ENCODE data around the gene KCNV2.
A peak's percentile ranks its signal among the peaks of the same experiment; 100 is the strongest.

The KCNV2 gene

DNA sequence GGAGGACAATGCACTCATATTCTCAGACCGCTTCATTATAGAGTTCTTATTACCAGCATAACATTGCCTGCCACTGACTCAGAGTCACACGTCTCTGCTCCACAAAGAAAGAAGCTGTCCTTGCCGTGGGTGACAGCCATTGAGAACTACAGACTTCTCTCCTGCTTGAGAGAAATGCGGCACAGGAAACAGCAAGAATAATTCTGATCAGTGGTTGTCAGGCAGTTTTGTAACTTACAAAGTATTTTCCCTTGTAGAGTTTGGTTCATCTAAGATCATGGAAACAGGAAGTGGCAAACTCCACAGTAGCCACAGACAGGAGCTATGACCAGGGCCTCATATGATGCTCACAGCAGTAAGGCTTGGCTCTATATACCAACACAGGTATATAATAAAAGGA, 47.0 kb downstream of the KCNV2 start:
- DNase-seq: peak; percentile 27 to 66
- Histone ChIP-seq H3K36me3 (ENCODE audit: control insufficient read depth in 1 of 2, insufficient read depth in 2 of 2, low read length in 2 of 2) (no peaks in the 10 kb centered on the region), H2AK5ac (ENCODE audit: low read length) (peak overlapping the region; percentile 9), H3K4me2 (ENCODE audit: low read length) (no peak overlapping the region), H3K4me1 (ENCODE audit: control insufficient read depth in 1 of 2, insufficient read depth in 2 of 2, low read length in 2 of 2) (peaks cover 5 to 14% of the 10 kb centered on the region in 2 experiments), H3K4ac (ENCODE audit: low read depth, low read length) (no peak overlapping the region), H4K8ac (ENCODE audit: low read depth, low read length) (no peak overlapping the region), H4K91ac (ENCODE audit: low read depth, low read length) (peak overlapping the region; percentile 32), H3K9me3 (ENCODE audit: insufficient read depth, low read depth, low read length) (no peaks in the 10 kb centered on the region), H3K23ac (ENCODE audit: low read length) (no peak overlapping the region), H2AFZ (ENCODE audit: insufficient read depth, low read length, poor library complexity) (no peak overlapping the region), H3K79me2 (ENCODE audit: control insufficient read depth, insufficient read depth, low read length, poor library complexity) (no peaks in the 10 kb centered on the region), H3K9ac (ENCODE audit: low read length) (no peak overlapping the region), H2BK5ac (ENCODE audit: low read depth, low read length, poor library complexity) (peak overlapping the region; percentile 9), H3K14ac (ENCODE audit: low read length) (no peak overlapping the region), H2BK12ac (ENCODE audit: low read length) (peak overlapping the region; percentile 54), H2BK120ac (ENCODE audit: insufficient read depth, low read length, poor library complexity) (no peak overlapping the region), H3K27me3 (ENCODE audit: insufficient read depth, low read length) (no peaks in the 10 kb centered on the region), H4K12ac (ENCODE audit: low read depth, low read length) (no peak overlapping the region), H3K4me3 (ENCODE audit: low read depth, low read length) (no peak overlapping the region), H3K27ac (ENCODE audit: low read depth, low read length) (no peak overlapping the region), H3K18ac (ENCODE audit: low read length) (no peak overlapping the region), H3K79me1 (ENCODE audit: low read length) (peaks cover 9% of the 10 kb centered on the region)
- no CpG with 5 or more reads among the region's 4 CpGs for WGBS (ENCODE audit: extremely low coverage, insufficient coverage, insufficient read length)

DNA sequence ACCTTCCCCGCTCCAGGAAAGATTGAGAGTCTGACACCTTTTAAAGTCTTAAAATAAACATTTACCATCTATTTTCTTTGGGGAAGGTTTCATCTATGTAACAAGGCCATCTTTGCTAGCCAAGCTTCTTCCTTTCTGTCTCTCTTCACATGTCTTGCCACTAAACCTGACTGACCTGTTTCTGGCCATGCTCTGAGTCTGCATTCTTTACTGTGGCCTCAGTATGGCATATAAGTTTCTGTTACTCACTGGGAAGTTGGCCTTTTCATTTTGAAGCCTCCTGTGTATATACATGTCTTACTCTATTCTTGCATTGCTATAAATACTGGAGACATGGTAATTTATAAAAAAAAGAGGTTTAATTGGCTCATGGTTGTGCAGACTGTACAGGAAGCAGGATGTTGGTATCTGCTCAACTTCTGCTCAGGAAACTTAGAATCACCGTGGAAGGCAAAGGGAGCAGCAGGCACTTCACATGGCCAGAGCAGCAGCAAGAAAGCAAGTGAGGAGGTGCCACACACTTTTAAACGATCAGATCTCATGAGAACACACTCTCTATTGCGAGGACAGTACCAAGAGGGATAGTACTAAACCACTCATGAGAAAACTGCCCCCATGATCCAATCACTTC, 48.1 kb downstream of the KCNV2 start:
- Histone ChIP-seq H3K4me3 (ENCODE audit: low read depth, low read length) (no peak overlapping the region), H3K27ac (ENCODE audit: low read depth, low read length) (peak overlapping the region; percentile 69)
- whole genome bisulfite sequencing (ENCODE audit: extremely low coverage, insufficient coverage, insufficient read length): no CpG with 5 or more reads among the region's 4 CpGs

DNA sequence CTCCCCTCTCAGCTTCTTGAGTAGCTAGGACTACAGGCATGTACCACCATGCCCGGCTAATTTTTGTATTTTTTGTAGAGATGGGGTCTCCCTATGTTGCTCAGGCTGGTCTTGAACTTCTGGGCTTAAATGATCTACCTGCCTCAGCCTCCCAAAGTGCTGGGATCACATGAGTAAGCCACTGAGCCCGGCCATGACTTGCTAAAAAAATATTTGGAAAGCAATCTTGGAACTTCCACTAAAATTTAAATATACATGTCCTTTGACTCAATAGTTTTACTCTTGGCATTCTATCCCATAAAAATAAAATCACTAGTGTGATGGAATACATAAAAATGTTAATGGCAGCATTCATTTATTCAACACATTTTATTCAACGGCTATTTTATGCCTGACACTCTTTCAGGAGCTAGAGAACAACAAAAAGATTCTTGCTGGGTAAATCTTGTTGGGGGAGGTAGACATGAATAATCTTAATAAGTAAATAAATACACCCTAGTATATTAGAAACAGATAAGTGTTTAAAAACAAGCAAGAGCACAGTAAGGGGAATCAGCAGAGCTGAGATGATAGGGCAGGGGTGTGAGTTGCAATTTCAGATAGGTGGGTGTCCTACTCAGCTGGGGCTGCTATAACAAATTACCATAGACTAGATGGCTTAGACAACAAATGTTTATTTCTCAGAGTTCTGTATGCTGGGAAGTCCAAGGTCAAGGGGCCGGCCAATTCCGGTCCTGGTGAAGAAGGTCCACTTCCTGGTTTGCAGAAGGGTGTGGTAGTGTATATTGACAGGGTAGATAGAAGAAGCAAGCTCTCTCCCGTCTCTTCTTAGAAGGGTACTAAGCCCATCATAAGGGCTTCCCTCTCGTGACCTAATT, 50.7 kb downstream of the KCNV2 start:
- H3K27me3 ChIP-seq (ENCODE audit: insufficient read depth, low read length): no peaks in the 10 kb centered on the region
- H2BK120ac ChIP-seq (ENCODE audit: insufficient read depth, low read length, poor library complexity): no peak overlapping the region
- H4K12ac ChIP-seq (ENCODE audit: low read depth, low read length): no peak overlapping the region
- H3K4me1 ChIP-seq (ENCODE audit: control insufficient read depth in 1 of 2, insufficient read depth in 2 of 2, low read length in 2 of 2): peaks cover 5 to 19% of the 10 kb centered on the region in 2 experiments
- no peaks in the 10 kb centered on the region for H3K9me3 ChIP-seq (ENCODE audit: insufficient read depth, low read depth, low read length)
- peaks cover 0 to 5% of the 10 kb centered on the region in 2 experiments for H3K36me3 ChIP-seq (ENCODE audit: control insufficient read depth in 1 of 2, insufficient read depth in 2 of 2, low read length in 2 of 2)
- H3K79me1 ChIP-seq (ENCODE audit: low read length): peaks cover 8% of the 10 kb centered on the region
- no peak overlapping the region for H2AFZ ChIP-seq (ENCODE audit: insufficient read depth, low read length, poor library complexity)
- H3K9ac ChIP-seq (ENCODE audit: low read length): no peak overlapping the region
- H3K79me2 ChIP-seq (ENCODE audit: control insufficient read depth, insufficient read depth, low read length, poor library complexity): no peaks in the 10 kb centered on the region
- H2BK12ac ChIP-seq (ENCODE audit: low read length): no peak overlapping the region
- H2AK5ac ChIP-seq (ENCODE audit: low read length): no peak overlapping the region
- no peak overlapping the region for H4K91ac ChIP-seq (ENCODE audit: low read depth, low read length)
- no peak overlapping the region for H3K4ac ChIP-seq (ENCODE audit: low read depth, low read length)
- WGBS (ENCODE audit: extremely low coverage, insufficient coverage, insufficient read length): no CpG with 5 or more reads among the region's 7 CpGs
- no peak overlapping the region for H3K14ac ChIP-seq (ENCODE audit: low read length)
- DNase-seq: peak in 1 of 2 donors; percentile 14
- no peak overlapping the region for H3K27ac ChIP-seq (ENCODE audit: low read depth, low read length)
- no peak overlapping the region for H3K18ac ChIP-seq (ENCODE audit: low read length)
- H3K4me2 ChIP-seq (ENCODE audit: low read length): no peak overlapping the region
- no peak overlapping the region for H4K8ac ChIP-seq (ENCODE audit: low read depth, low read length)
- H3K23ac ChIP-seq (ENCODE audit: low read length): no peak overlapping the region
- H3K4me3 ChIP-seq (ENCODE audit: low read depth, low read length): no peak overlapping the region
- H2BK5ac ChIP-seq (ENCODE audit: low read depth, low read length, poor library complexity): no peak overlapping the region

More for the DNA sequence above, 48.1 kb downstream of the KCNV2 start:
- Histone ChIP-seq H3K4me1 (ENCODE audit: control insufficient read depth in 1 of 2, insufficient read depth in 2 of 2, low read length in 2 of 2) (peaks cover 5 to 14% of the 10 kb centered on the region in 2 experiments), H4K12ac (ENCODE audit: low read depth, low read length) (no peak overlapping the region), H2BK120ac (ENCODE audit: insufficient read depth, low read length, poor library complexity) (peak overlapping the region; percentile 81), H3K36me3 (ENCODE audit: control insufficient read depth in 1 of 2, insufficient read depth in 2 of 2, low read length in 2 of 2) (peaks cover 0 to 5% of the 10 kb centered on the region in 2 experiments), H3K9ac (ENCODE audit: low read length) (no peak overlapping the region), H4K8ac (ENCODE audit: low read depth, low read length) (no peak overlapping the region), H3K14ac (ENCODE audit: low read length) (peak overlapping the region; percentile 38), H3K4me2 (ENCODE audit: low read length) (peak overlapping the region; percentile 37), H3K4ac (ENCODE audit: low read depth, low read length) (no peak overlapping the region), H3K9me3 (ENCODE audit: insufficient read depth, low read depth, low read length) (no peaks in the 10 kb centered on the region), H2BK5ac (ENCODE audit: low read depth, low read length, poor library complexity) (peak overlapping the region; percentile 55), H2AK5ac (ENCODE audit: low read length) (no peak overlapping the region), H3K27me3 (ENCODE audit: insufficient read depth, low read length) (no peaks in the 10 kb centered on the region), H2AFZ (ENCODE audit: insufficient read depth, low read length, poor library complexity) (no peak overlapping the region), H3K23ac (ENCODE audit: low read length) (no peak overlapping the region), H4K91ac (ENCODE audit: low read depth, low read length) (peak overlapping the region; percentile 77), H2BK12ac (ENCODE audit: low read length) (peak overlapping the region; percentile 41), H3K18ac (ENCODE audit: low read length) (peak overlapping the region; percentile 32), H3K79me1 (ENCODE audit: low read length) (peaks cover 9% of the 10 kb centered on the region), H3K79me2 (ENCODE audit: control insufficient read depth, insufficient read depth, low read length, poor library complexity) (no peaks in the 10 kb centered on the region)
- DNase-seq: peak; percentile 71 to 89

DNA sequence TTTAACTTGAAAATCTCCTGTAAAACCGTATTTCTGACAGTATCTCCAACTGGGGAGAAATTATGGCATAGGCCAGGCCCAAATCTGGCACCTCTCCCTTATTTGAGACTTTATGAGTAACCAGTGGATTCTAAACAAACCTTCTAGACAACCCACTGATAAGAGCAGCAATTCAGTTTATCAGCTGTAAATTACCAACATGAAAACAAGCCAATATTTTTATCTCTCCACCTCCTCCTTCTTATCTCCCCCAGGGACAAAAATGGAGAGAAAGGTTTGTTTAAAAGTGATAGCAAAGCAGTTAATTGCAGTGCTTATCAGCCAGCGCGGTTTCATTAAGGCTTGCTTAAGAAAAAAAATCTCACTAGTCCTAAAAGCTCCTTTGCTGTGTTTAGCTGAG, 53.8 kb downstream of the KCNV2 start:
- Histone ChIP-seq H3K4me1 (ENCODE audit: control insufficient read depth in 1 of 2, insufficient read depth in 2 of 2, low read length in 2 of 2) (peaks cover 0 to 8% of the 10 kb centered on the region in 2 experiments), H3K4ac (ENCODE audit: low read depth, low read length) (no peak overlapping the region), H3K18ac (ENCODE audit: low read length) (no peak overlapping the region), H3K36me3 (ENCODE audit: control insufficient read depth in 1 of 2, insufficient read depth in 2 of 2, low read length in 2 of 2) (peaks cover 4 to 6% of the 10 kb centered on the region in 2 experiments), H3K27ac (ENCODE audit: low read depth, low read length) (no peak overlapping the region), H3K4me3 (ENCODE audit: low read depth, low read length) (no peak overlapping the region), H3K79me1 (ENCODE audit: low read length) (peaks cover 1% of the 10 kb centered on the region), H3K79me2 (ENCODE audit: control insufficient read depth, insufficient read depth, low read length, poor library complexity) (no peaks in the 10 kb centered on the region), H2BK12ac (ENCODE audit: low read length) (no peak overlapping the region), H4K12ac (ENCODE audit: low read depth, low read length) (no peak overlapping the region), H3K23ac (ENCODE audit: low read length) (no peak overlapping the region), H2AFZ (ENCODE audit: insufficient read depth, low read length, poor library complexity) (no peak overlapping the region), H2BK120ac (ENCODE audit: insufficient read depth, low read length, poor library complexity) (no peak overlapping the region), H3K4me2 (ENCODE audit: low read length) (no peak overlapping the region), H2AK5ac (ENCODE audit: low read length) (no peak overlapping the region), H4K91ac (ENCODE audit: low read depth, low read length) (no peak overlapping the region), H3K27me3 (ENCODE audit: insufficient read depth, low read length) (no peaks in the 10 kb centered on the region), H3K9me3 (ENCODE audit: insufficient read depth, low read depth, low read length) (no peaks in the 10 kb centered on the region), H2BK5ac (ENCODE audit: low read depth, low read length, poor library complexity) (no peak overlapping the region), H3K14ac (ENCODE audit: low read length) (no peak overlapping the region), H4K8ac (ENCODE audit: low read depth, low read length) (no peak overlapping the region), H3K9ac (ENCODE audit: low read length) (no peak overlapping the region)
- no CpG with 5 or more reads among the region's 3 CpGs for WGBS (ENCODE audit: extremely low coverage, insufficient coverage, insufficient read length)
- DNase-seq: no peak
